Activated T-cell treated with anti-CD3 and anti-CD28 coated beads, Interleukin-2, amount 50 U/mL, for 24 hours (primary cell): Measurements from ENCODE around the gene ACSL6.

Source experiments
- DNase-seq: peaks from one replicate; pipeline ENCODE4 v3.0.0-alpha.2; 2020
- H3K27ac Mint-ChIP-seq: 2 replicates; pipeline ENCODE4 v1.8.0; 2020; ENCODE audit warnings: mild to moderate bottlenecking, mixed read lengths
- H3K27me3 Mint-ChIP-seq: 2 replicates; pipeline ENCODE4 v1.8.0; 2020; ENCODE audit warnings: mixed read lengths
- H3K36me3 Mint-ChIP-seq: 2 replicates; pipeline ENCODE4 v1.8.0; 2020; ENCODE audit warnings: low read depth, mixed read lengths
- H3K4me1 Mint-ChIP-seq: 2 replicates; pipeline ENCODE4 v1.8.0; 2020; ENCODE audit warnings: low read depth, mixed read lengths
- H3K4me3 Mint-ChIP-seq: 2 replicates; pipeline ENCODE4 v1.8.0; 2020; ENCODE audit warnings: mild to moderate bottlenecking, moderate library complexity, mixed read lengths
- H3K9me3 Mint-ChIP-seq: 2 replicates; pipeline ENCODE4 v1.8.0; 2020; ENCODE audit warnings: mixed read lengths

The ACSL6 gene

GRCh38 chr5:132011622-132012343 is at the start of gene ACSL6:
ACSL6 (minus strand) TSS chr5:132011658; CDS start chr5:132011553, 105 bp downstream.
- H3K36me3 Mint-ChIP-seq: no peaks in the 10 kb centered on the region
- DNase-seq: peak; percentile 67
- peaks cover 60% of the 10 kb centered on the region for H3K27me3 Mint-ChIP-seq
- peaks cover 43% of the 10 kb centered on the region for H3K4me1 Mint-ChIP-seq
- H3K27ac Mint-ChIP-seq: peak within 1 kb of the TSS; percentile 67
- H3K9me3 Mint-ChIP-seq: no peaks in the 10 kb centered on the region
- peak within 1 kb of the TSS; percentile 77 for H3K4me3 Mint-ChIP-seq

DNA sequence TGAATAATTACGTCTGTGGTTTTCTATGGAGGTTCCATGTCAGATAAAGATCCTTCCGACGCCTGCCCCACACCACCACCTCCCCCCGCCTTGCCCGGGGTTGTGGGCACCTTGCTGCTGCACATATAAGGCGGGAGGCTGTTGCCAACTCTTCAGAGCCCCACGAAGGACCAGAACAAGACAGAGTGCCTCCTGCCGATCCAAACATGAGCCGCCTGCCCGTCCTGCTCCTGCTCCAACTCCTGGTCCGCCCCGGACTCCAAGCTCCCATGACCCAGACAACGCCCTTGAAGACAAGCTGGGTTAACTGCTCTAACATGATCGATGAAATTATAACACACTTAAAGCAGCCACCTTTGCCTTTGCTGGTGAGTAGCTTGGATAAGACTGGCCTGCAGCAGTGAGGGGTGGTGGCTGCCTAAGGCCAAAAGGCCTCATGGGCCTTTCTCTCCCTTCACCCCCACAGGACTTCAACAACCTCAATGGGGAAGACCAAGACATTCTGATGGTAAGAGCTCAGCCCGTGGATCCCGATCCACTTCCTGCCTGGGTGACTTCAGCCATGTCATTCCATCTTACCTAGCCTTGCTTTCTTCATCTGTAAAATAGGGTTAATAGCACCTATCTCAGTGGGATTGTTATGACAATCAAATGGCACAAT is 49.2 kb upstream of the ACSL6 start, which contains the start of gene IL3:
IL3 (plus strand) TSS at position 155 of the 661 bp plus-strand sequence; CDS start at position 207, 52 bp downstream.
- Mint-ChIP-seq H3K27me3 (no peaks in the 10 kb centered on the region), H3K27ac (peak within 1 kb of the TSS; percentile 45), H3K36me3 (no peaks in the 10 kb centered on the region), H3K9me3 (no peaks in the 10 kb centered on the region), H3K4me3 (peak within 1 kb of the TSS; percentile 38), H3K4me1 (peaks cover 76% of the 10 kb centered on the region)
- peak; percentile 32 for DNase-seq

DNA sequence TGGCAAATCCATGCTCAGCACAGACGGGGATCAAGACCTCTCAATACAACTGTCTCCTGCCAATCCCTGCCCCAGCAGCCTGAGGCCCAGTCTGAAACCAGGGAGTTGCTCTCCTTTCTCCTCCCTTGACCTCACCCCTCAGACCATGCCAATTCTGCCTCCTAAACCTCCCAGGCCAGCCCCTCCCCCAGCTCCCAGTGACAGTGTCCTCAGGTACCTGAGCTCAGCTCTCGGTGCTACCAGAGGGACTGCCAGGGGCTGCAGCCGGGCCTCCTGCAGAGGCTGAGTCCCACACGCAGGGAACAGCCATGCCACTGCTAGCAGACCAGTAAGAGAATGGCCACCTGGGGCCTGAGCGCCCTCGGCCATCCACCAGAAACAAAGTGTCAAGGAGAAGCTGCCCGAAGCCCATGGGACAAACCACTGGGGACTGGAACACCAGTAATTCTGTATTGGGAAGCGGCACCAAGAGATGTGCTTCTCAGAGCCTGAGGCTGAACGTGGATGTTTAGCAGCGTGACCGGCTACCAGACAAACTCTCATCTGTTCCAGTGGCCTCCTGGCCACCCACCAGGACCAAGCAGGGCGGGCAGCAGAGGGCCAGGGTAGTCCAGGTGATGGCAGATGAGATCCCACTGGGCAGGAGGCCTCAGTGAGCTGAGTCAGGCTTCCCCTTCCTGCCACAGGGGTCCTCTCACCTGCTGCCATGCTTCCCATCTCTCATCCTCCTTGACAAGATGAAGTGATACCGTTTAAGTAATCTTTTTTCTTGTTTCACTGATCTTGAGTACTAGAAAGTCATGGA is 48.4 kb upstream of the ACSL6 start:
- H3K4me1 Mint-ChIP-seq: peaks cover 76% of the 10 kb centered on the region
- peak overlapping the region; percentile 45 for H3K27ac Mint-ChIP-seq
- no peaks in the 10 kb centered on the region for H3K27me3 Mint-ChIP-seq
- H3K4me3 Mint-ChIP-seq: no peak overlapping the region
- H3K36me3 Mint-ChIP-seq: no peaks in the 10 kb centered on the region
- no peaks in the 10 kb centered on the region for H3K9me3 Mint-ChIP-seq
- peak; percentile 29 for DNase-seq

DNA sequence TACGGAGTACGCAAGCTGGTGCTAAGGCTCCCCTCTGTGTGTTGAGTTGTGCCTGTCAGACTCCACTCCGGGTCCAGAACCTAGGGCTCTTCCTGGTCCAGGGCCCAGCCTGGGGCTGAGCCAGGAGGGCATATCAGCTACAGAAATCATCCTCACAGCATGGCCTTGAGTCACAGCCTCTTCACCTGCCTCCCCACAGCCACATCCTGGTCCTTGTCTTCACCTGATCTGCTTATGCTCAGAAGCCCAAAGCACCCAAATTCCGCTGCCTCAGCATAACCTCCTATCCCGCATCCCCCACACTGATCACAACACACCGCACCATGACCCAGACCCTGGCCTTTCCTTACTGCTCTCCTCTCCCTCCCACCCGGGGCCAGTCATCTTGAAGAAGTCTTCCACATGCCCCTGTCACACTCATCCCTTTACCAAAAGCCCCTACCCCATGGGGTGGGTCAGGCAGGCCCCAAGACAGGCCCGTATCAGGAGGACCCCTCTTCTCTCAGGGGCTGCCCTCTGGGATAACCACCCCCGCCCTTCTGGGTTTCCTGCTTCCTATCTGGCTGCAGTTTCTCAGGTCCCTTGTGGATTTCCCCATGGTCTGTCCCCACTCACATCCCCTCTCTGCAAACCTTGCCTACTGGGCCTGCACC is 47.7 kb upstream of the ACSL6 start:
- Mint-ChIP-seq H3K9me3 (no peaks in the 10 kb centered on the region), H3K27ac (peak overlapping the region; percentile 37), H3K4me3 (no peak overlapping the region), H3K36me3 (no peaks in the 10 kb centered on the region), H3K27me3 (no peaks in the 10 kb centered on the region), H3K4me1 (peaks cover 76% of the 10 kb centered on the region)
- peak; percentile 37 for DNase-seq

DNA sequence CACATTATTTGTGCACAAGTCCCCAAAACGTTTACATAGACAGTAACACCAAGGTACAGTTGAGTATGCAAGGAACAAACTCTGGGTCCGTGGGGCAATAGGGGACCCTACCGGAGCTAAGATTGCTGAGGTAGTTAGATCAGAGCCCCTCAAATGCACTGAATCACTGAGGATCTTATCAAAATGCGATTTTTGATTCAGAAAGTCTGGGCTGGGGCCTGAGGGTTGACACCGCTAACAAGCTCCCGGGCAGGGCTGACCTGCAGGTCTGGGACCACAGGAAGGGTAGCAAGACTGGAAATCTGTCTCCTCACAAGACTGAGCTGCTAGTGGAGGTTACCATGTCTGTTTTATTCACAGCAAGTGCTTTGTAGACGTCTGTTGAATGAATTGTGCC is 47.2 kb upstream of the ACSL6 start:
- H3K4me1 Mint-ChIP-seq: peaks cover 72% of the 10 kb centered on the region
- no peaks in the 10 kb centered on the region for H3K9me3 Mint-ChIP-seq
- no peaks in the 10 kb centered on the region for H3K36me3 Mint-ChIP-seq
- no peaks in the 10 kb centered on the region for H3K27me3 Mint-ChIP-seq
- peak overlapping the region; percentile 37 for H3K27ac Mint-ChIP-seq
- H3K4me3 Mint-ChIP-seq: no peak overlapping the region
- DNase-seq: no peak

- H3K9me3 Mint-ChIP-seq: no peaks in the 10 kb centered on the region
- peak overlapping the region; percentile 75 for H3K27ac Mint-ChIP-seq
- no peaks in the 10 kb centered on the region for H3K27me3 Mint-ChIP-seq
- no peaks in the 10 kb centered on the region for H3K36me3 Mint-ChIP-seq
- peaks cover 65% of the 10 kb centered on the region for H3K4me1 Mint-ChIP-seq
- no peak overlapping the region for H3K4me3 Mint-ChIP-seq
- DNase-seq: peak; percentile 24
Observed at GRCh38 chr5:132057498-132058255, 46.2 kb upstream of the ACSL6 start.

DNA sequence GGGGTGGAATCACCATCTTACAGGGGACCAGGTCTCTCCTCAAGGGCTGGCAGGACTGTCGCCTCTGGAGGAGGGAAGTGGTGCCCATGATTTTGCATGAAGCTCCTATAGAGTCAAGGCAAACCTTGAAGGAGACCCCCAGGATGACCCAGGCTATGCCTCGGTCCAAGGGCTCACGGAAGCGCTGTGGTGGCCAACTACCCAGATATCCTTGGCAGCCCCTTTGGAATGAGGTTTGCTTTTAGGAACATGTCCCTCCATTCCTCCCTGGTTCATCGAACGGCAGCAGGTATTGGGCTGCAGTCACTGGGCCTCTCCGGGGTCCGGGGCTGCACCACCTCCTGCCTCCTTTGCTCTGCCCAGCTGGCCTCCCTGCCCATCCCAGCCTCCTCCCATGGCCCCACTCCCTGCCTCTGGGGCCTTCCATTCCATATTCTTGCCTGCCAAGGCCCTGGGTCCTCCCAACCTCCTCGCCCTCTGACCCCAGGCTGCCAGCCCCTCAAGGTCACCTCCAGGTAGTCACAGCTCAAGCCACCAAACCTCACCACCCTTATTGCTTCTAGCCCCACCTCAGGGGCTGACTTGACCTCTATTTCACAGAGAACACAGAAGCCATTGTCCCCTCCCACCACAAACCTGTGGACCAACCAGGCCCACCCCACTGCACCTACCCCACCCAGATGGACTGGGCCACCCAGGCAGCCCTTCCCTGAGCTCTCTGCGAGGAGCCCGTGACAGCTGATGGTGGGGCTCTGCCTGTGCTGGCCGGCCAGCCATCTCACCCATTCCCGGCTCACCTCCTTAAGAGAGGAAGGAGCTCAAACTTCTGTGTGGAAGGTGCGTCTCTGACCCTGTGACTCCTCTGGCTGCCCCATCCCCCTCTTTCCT is 45.4 kb upstream of the ACSL6 start:
- H3K27me3 Mint-ChIP-seq: no peaks in the 10 kb centered on the region
- peak; percentile 30 for DNase-seq
- H3K4me1 Mint-ChIP-seq: peaks cover 62% of the 10 kb centered on the region
- peak overlapping the region; percentile 75 for H3K27ac Mint-ChIP-seq
- no peaks in the 10 kb centered on the region for H3K36me3 Mint-ChIP-seq
- H3K4me3 Mint-ChIP-seq: no peak overlapping the region
- no peaks in the 10 kb centered on the region for H3K9me3 Mint-ChIP-seq

DNA sequence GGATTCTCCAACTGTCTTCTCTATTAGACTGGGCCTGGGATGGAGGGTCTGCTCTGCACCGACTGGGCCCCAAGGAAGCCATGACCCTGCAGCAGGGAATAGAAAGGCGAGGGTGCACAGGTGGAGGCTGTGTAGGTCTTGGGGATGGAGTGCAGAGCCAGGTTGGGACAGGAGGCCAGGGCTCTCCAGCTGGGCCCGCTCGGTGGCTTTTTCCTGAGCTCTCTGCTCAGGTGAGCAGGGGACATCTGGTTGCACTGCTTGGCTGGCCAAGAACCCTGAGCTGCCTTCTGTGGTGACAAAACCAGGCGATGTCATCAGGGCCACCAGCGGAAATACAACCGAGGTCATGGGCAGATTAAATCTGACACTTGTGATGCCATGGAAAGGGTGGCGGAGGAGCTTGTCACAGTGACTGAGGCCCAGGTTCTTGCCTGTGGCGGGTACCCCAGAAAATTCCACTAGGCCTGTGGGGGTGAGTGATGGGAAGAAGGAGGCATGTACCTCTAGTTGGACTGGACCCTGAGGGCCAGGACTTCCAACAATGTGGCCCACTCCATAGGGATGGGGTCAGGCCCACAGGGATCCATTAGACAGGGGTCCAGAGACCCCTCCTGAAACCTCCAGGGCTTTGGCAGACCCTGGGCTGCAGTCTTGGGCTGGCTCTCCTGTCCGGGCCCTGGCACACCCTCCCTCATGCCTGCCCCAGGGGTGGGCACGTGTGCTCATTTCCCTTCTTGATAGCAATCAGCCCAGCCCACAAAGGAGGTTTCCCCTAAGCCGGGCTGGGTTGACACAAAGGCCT is 44.6 kb upstream of the ACSL6 start:
- no peaks in the 10 kb centered on the region for H3K36me3 Mint-ChIP-seq
- peaks cover 56% of the 10 kb centered on the region for H3K4me1 Mint-ChIP-seq
- H3K9me3 Mint-ChIP-seq: no peaks in the 10 kb centered on the region
- H3K27me3 Mint-ChIP-seq: no peaks in the 10 kb centered on the region
- no peak overlapping the region for H3K4me3 Mint-ChIP-seq
- peak overlapping the region; percentile 41 for H3K27ac Mint-ChIP-seq
- DNase-seq: peak; percentile 43

DNA sequence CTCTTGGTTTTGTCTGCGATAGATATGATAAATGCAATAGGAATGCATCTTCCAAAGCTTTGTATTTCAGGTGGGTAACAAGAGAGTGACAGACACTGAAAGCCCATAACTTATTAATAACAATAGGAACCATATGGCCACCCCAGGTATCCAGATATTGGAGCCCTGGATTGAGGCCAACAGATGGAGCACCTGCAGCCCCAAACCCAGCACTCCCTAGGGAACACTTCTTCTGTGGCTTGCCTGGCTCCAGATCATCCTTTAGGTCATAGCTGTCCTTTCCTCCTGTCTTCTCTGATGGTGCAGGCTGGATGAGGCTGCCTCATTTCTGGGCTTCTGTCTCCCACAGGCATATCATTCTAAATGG is 44.0 kb upstream of the ACSL6 start:
- Mint-ChIP-seq H3K27me3 (no peaks in the 10 kb centered on the region), H3K4me1 (peaks cover 50% of the 10 kb centered on the region), H3K27ac (no peak overlapping the region), H3K9me3 (no peaks in the 10 kb centered on the region), H3K36me3 (no peaks in the 10 kb centered on the region), H3K4me3 (no peak overlapping the region)
- DNase-seq: no peak

DNA sequence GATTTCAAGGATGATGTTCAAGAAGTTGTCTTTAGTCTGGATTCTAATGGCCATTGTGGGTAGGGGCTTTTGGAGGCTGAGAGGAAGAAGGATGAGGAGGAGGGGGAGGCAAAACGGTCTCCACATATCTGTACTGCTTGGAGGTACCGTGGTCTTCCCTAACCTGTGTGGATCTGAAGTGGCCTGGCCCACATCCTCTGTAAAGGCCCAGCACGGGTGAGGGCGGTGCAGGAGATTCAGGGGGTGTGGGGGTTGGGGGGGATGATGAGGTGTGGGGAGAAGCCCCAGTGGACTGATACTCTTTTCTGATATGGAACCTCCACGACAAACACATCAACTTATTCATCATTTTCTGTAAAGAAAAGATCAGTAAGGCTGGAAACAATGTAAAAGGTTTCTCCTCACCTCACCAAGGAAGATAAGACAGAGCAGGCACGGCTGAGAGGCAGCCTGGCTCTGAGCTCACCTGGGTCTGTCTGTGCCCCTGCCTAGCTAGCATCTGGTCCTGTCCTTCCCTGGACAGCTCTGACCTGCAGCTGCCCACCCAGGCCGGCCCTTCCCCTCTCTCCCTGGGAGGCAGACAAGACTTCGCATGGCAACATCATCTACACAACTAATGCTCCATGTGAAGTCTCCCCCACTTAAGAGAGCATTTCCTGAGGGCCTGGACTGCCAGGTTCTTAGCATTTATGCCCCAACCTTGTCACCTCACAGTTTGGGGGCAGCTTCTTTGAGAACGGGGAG is 43.4 kb upstream of the ACSL6 start:
- no peaks in the 10 kb centered on the region for H3K36me3 Mint-ChIP-seq
- no peaks in the 10 kb centered on the region for H3K27me3 Mint-ChIP-seq
- H3K9me3 Mint-ChIP-seq: no peaks in the 10 kb centered on the region
- no peak overlapping the region for H3K27ac Mint-ChIP-seq
- peak; percentile 30 for DNase-seq
- H3K4me1 Mint-ChIP-seq: peaks cover 46% of the 10 kb centered on the region
- H3K4me3 Mint-ChIP-seq: no peak overlapping the region

DNA sequence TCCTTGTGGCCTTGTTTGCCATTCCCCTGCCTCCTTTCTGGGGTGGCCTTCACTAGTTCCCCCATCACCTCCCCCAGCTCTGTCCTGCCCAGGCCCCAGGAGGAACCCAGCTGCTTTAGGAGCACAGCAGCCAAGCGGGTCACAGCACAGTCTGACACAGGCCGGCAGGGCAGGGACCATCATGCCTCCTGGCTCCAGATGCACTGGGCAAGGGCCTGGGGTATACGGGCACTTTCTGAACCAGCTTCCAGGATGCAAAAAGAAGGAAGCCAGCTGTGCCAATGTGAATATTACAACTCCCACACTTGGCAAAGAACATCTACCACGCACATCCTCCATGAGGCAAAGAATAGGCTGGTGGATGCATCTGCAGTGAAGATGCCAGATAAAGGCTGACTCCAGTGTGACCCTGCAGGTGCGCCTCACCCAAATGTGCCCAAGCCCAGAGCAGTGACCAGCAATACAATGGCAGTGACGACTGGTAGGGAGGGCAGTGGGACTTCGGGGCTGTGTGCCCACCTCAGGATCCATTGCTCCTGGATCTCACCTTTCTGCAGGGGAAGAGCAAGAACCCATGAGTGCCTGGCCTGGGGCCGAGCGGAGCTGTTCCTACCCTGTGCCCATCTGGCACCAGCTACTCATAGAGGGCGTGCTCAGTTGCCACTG is 42.7 kb upstream of the ACSL6 start:
- Mint-ChIP-seq H3K4me1 (peaks cover 39% of the 10 kb centered on the region), H3K9me3 (no peaks in the 10 kb centered on the region), H3K27ac (no peak overlapping the region), H3K4me3 (no peak overlapping the region), H3K27me3 (no peaks in the 10 kb centered on the region), H3K36me3 (no peaks in the 10 kb centered on the region)
- no peak for DNase-seq

DNA sequence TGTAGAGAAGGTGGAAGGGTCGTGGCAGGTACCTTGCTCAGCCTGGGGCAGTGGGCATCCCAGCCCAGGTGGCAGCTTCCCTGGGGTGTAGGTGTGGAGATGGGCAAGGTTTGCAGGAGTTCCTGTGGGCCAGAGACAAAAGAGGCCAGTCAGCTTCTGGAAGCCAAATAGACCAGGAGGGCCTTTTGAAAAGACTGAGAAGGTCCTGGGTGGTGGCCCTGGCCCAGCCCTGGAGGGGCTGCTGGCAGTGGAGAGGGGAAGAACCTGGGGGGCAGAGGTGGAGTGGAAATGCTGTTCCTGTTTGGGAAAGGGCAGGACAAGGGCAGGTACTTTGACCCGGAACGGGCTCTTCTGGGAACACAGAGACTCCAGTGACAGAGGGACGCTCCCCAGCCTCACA is 42.0 kb upstream of the ACSL6 start:
- no peak for DNase-seq
- no peak overlapping the region for H3K27ac Mint-ChIP-seq
- no peaks in the 10 kb centered on the region for H3K27me3 Mint-ChIP-seq
- no peak overlapping the region for H3K4me3 Mint-ChIP-seq
- peaks cover 36% of the 10 kb centered on the region for H3K4me1 Mint-ChIP-seq
- no peaks in the 10 kb centered on the region for H3K9me3 Mint-ChIP-seq
- no peaks in the 10 kb centered on the region for H3K36me3 Mint-ChIP-seq
